Stimulated activated CD4-positive, alpha-beta T cell treated with anti-CD3 and anti-CD28 coated beads, Interleukin-12 subunit alpha, Interleukin-12 subunit beta, amount 100 ng/mL, for 48 hours (primary cell): Measurements from ENCODE around the gene COL9A3.

Experiments
- DNase-seq, 3 donors: peaks; one replicate each; pipeline ENCODE4 v3.0.0-alpha.2; 2020; ENCODE audit warnings: low read depth in 2 of 3, low spot score in 1 of 3

The COL9A3 gene

DNA sequence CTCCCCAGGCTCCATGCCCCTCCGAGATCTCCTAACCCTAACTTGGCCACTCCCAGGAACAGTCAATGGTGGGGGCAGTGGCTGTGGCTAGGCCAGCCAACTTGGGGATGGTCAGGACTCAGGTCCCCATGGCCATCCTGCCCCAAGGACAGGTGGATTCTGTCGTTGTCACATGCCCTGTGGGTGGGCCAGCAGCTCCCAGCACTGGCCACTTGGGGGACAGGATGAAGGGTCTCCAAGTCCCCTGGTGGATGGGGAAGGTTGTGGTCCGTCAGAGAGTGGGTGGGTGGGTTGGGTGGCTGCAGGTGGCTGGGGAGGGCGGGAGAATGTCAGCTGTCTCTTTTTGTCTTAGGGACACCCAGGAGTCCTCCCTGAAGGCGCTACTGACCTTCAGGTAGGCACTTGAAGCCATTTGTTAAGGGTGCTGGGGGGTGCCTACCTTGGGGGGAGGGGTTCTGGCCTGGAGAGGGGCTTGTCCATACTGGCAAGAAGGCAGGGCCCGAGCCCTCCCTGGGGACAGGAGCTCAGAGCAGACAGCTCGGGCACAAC, 5.5 kb downstream of the COL9A3 start:
- no peak for DNase-seq

- peak in 1 of 3 donors; percentile 39 for DNase-seq
Observed at GRCh38 chr20:62822788-62823651, 6.2 kb downstream of the COL9A3 start.

DNA sequence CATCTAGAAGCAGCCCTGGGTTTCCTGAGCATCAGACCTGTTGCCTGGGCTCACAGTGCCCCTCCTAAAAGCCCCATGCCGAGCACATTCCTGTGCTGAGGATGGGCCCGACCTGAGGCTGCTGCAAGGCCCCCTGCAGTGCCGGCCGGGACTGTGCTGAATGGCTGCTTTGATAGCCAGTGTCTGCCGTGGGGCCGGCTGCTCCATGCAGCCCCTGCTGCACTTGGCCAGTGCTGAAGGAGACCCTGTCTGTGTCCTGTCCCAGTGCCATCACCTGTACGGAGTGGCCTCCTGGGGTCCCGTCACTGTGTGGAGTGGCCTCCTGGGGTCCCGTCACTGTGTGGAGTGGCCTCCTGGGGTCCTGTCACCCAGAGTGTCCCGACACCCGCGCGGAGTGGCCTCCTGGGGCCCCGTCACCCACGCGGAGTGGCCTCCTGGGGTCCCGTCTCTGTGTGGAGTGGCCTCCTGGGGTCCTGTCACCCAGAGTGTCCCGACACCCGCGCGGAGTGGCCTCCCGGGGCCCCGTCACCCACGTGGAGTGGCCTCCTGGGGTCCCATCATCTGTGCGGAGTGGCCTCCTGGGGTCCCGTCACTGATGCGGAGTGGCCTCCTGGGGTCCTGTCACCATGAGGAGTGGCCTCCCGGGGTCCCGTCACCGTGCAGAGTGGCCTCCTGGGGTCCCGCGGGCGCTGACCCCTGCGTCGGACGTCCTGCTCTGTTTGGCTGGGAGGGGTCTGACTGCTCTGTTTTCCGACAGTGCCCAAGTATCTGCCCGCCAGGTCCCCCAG, 7.0 kb downstream of the COL9A3 start:
- no peak for DNase-seq

- peak in 1 of 3 donors; percentile 45 for DNase-seq
Observed at GRCh38 chr20:62824476-62825332, 7.9 kb downstream of the COL9A3 start.

GRCh38 chr20:62825333-62825985, 8.6 kb downstream of the COL9A3 start:
- no peak for DNase-seq

DNA sequence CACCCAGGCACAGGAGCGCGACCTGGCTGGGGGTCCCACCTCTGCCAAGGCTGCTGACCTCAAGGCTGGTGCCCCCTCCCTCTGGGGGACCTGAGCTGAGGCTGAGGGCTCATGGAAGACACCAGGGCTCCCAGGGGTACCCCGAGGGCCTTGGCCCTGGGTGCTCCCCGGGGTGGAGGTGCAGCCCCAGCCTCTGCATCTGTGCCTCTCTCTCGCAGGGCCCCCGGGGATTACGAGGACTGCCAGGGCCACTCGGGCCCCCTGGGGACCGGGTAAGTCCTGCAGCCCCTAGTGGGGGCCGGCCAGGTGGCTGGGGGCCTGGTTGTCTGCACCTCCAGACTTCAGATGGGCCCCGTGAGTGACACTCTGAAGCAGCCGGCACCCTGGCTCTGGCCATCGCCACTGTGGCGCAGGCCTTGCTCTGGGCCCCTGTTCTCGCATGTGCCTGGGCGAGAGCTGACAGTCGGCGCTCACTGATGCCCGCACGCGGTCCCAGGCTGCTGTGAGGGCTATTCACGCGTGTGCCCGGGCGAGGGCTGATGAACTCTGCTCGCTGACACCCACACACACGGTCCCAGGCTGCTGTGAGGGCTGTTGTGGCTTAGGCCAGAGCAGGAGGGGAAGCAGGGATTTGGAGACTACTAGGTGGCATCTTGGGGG, 9.3 kb downstream of the COL9A3 start:
- no peak for DNase-seq

- no peak for DNase-seq
Observed at GRCh38 chr20:62826646-62827310, 9.9 kb downstream of the COL9A3 start.

GRCh38 chr20:62827311-62828038, 10.6 kb downstream of the COL9A3 start:
- no peak for DNase-seq

DNA sequence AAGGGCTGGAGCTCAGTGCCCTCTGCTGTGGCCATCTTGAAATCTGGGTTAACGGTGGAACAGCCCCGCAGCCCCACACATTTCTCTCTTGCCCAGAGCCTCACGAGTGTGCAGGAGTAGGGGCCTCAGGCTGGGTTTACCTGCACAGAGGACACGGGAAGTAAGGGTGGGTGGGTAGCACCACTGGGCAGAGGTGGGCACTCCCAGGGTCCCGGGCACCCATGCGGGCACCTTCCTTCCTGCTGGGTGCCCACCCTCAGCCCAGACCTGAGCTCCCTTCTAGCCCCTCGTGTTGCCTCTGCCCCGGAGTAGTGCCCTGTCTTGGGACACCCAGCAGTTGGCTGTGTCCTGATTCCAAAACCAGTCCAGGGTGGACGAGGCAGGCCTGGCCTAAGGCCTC, 11.2 kb downstream of the COL9A3 start:
- no peak for DNase-seq

GRCh38 chr20:62828511-62829230, 11.8 kb downstream of the COL9A3 start:
- no peak for DNase-seq

DNA sequence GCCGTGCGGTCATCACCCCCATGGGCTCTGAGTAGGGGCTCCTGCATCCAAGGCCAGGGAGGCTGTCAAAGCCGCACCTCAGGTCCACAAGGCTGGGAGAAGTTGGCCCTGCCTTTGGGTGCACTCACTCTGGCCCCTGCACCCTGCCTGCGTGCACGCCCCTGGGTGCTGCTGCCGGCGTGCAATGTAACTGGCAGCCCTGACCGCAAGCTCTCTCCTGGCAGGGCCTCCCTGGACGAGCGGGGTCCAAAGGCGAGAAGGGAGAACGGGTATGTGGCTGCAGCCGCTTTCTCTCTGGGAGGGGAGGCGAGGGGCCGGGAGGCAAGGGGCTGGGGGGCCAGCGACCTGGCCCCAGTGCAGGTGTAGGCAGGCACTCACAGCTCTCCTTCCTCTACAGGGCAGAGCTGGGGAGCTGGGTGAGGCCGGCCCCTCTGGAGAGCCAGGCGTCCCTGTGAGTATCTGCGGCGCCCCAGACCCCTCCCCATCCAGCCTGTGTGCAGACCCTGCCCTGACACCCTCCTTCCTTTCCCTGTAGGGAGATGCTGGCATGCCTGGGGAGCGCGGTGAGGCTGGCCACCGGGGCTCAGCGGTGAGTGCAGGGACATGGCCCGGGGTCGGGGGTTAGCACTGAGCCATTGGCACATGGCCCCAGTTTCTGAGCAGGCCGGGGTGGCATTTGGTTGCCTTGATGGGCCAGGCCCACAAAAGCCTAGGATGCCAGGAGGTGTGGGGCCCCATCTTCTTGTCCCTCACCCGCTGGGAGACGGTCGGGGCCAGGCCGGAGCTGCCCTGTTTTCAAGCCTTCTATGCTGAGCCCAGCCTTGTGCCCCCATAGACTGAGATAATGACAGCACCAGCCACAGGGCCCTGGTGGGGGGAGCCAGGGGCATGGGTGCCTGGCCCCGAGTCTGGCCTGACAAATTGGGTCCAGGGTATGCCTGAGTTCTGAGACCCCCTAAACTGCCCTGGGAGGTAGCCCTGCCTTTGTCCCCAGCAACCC, 12.7 kb downstream of the COL9A3 start:
- no peak for DNase-seq

GRCh38 chr20:62830251-62830650, 13.4 kb downstream of the COL9A3 start:
- no peak for DNase-seq

DNA sequence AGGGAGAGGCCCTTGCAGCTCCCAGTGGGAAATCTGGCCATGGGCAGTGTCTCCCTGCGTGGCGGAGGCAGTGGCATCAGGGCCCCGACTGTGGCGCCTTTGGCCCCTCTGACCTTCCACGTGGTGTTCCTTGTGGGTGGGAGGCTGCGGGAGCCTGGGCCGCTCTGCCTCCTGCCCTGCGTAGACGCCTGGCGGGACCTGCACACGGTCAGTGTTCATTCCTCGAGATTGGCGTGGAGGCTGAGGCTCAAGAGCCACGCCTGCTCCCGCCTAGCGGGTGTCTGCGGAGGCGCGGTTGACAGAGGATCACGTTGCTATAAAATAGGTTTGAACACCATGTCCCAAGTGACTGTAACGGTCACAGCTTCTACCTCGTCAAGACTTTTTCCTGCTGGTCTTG, 14.0 kb downstream of the COL9A3 start:
- DNase-seq: no peak

DNA sequence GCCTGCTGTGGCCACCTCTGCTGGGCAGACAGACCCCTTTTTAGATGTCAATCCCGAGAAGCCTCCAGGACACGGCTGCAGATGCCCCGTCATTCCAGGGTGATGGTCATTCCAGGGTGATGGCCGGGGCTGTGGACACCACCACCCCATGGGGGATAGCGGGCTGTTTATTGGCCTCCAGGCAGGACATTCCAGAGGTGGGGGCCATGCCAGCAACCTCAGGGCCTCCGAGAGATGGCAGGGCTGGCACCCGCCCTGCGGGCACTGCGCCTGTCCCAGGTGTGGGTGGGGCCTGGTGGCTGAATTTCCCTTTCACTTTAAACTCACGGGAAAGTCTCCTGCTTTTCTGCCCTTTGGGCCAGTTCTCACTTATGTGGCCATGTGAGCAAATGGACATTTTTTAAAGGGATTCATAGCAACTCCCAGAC, 14.5 kb downstream of the COL9A3 start:
- no peak for DNase-seq

GRCh38 chr20:62831854-62832211, 15.0 kb downstream of the COL9A3 start:
- DNase-seq: no peak

DNA sequence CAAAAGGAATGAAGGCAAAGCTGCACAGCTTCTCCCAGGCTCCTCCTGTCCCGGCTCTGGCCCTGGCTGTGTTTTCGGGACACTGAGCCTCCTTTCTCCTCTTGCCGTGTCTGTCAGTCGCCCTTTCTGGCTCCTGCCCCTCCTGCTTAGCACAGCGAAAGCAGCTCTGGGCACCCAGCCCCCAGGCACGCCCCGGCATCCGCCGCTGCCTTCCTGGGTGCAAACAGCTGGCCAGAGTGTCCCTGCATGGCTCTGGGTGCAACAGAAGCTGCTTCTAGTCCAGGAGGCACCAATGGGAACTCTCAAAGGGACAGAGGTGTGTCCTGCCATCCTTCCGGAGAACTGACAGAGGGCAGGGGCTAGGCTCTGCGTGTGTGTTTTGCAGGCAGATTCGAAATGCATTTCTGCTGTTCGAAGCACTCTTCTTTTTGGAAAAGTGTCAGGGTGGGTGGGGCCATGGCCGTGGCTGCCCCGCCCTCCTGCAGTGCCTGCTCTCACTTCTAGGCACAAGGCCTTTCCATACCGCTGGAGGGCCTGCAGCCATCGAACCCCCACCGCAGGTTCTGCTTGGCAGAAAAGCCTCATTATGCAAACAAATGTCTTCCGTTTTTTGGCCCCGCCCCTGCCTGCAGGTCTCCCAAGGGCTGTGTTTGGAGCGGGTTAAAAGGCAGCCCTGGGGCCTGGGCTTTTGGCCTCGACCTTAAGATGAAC, 15.5 kb downstream of the COL9A3 start:
- no peak for DNase-seq
